Upper lobe of right lung (tissue), 1 donor: ENCODE results near the gene AMOTL2. TPM values are rescaled to one million over a fixed set of nuclear protein-coding genes. Genes with fewer than 3 reads are reported as not detected.

Experiments
- ATAC-seq: fragments of 200-7000 bp; cut with Tn5 transposase; one replicate; pipeline ENCODE4 v1.9.1; 2020; ENCODE audit warnings: mild to moderate bottlenecking, moderate library complexity
- DNase-seq: peaks from one replicate; pipeline ENCODE4 v3.0.0-alpha.2; 2020
- H3K27ac ChIP-seq: fragments of 200-600 bp; one replicate; pipeline ENCODE4 v1.8.0; 2022
- H3K27me3 ChIP-seq: fragments of 200-600 bp; one replicate; pipeline ENCODE4 v1.8.0; 2022; ENCODE audit warnings: mild to moderate bottlenecking
- H3K36me3 ChIP-seq: fragments of 200-600 bp; one replicate; pipeline ENCODE4 v1.8.0; 2022
- H3K4me1 ChIP-seq: fragments of 200-600 bp; one replicate; pipeline ENCODE4 v1.8.0; 2022
- H3K4me3 ChIP-seq: fragments of 200-600 bp; one replicate; pipeline ENCODE4 v1.8.0; 2022; ENCODE audit warnings: mild to moderate bottlenecking
- H3K9me3 ChIP-seq: fragments of 200-600 bp; one replicate; pipeline ENCODE4 v1.8.0; 2022
- intact Hi-C: fragments of 100-400 bp; cut with DNase I; formaldehyde crosslinking; loops from one replicate; pipeline ENCODE4 v1.11.0; 2022
- total RNA-seq: library from RNA; stranded (reverse); fragmentation: NEBNext Ultra II Directional; extraction: Animal tissue kit (Norgen Biotek cat#: 25700); gene quantifications from one replicate; pipeline ENCODE4 v1.2.1, GENCODE V29; 2021
- TF ChIP-seq, protein P1 (sequence below): fragments of 200-600 bp; IDR thresholded peaks from one replicate; pipeline ENCODE4 v1.8.0; 2022; ENCODE audit warnings: antibody characterized with exemption
- donor health status: DM: no; HTN: yes; CAD: no; lungs with severe emphysema.

The AMOTL2 gene
- total RNA-seq, 1 donor from 2014 or later: 119 TPM

DNA sequence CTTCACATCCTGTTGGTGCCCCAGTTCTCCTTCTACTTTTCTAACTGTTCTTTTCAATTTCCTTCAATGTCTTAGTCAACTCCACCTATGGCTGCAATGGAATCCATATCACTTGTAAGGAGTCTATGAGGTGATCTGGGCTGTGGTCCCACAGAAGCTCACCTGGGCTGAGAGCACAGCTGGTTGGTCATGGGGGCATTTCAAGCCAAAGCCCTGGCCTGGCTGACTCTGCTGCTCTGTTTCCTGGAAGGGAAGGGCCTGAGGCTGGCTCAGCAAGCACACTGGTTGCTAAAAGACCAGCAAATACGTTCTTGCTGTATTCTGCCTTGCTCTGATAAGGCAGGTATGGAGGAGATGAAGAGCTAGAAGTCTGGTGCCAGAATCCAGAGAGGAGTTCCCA lies 29.0 kb downstream of the AMOTL2 start:
- intact Hi-C loops: no loop called here
- no peaks in the 10 kb centered on the region for H3K36me3 ChIP-seq
- H3K4me1 ChIP-seq: peaks cover 9% of the 10 kb centered on the region
- TF ChIP-seq, protein P1, sequence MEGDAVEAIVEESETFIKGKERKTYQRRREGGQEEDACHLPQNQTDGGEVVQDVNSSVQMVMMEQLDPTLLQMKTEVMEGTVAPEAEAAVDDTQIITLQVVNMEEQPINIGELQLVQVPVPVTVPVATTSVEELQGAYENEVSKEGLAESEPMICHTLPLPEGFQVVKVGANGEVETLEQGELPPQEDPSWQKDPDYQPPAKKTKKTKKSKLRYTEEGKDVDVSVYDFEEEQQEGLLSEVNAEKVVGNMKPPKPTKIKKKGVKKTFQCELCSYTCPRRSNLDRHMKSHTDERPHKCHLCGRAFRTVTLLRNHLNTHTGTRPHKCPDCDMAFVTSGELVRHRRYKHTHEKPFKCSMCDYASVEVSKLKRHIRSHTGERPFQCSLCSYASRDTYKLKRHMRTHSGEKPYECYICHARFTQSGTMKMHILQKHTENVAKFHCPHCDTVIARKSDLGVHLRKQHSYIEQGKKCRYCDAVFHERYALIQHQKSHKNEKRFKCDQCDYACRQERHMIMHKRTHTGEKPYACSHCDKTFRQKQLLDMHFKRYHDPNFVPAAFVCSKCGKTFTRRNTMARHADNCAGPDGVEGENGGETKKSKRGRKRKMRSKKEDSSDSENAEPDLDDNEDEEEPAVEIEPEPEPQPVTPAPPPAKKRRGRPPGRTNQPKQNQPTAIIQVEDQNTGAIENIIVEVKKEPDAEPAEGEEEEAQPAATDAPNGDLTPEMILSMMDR: no peak
- no peaks in the 10 kb centered on the region for H3K9me3 ChIP-seq
- no peaks in the 10 kb centered on the region for H3K27me3 ChIP-seq
- no peak for ATAC-seq
- no peak for DNase-seq
- no peak overlapping the region for H3K4me3 ChIP-seq
- H3K27ac ChIP-seq: no peak overlapping the region

DNA sequence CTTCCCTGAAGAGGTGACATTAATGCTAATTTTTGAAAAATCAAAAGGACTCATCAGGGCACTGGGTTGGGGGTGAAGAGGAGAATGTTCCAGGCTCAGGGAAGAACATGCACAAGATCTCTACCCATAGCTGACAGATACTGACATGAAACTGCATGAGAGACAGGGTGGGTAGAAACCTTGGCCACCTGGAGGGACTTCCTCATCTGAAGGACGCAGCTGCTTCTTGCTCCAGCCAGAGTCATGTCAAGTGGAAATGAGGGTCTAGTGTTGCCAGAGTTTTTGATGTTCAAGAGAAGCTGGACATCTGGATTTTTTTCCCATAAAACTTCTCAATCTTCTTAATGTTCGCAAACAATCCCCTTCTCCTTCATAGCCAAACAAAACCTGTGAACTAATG lies 29.7 kb downstream of the AMOTL2 start:
- no peaks in the 10 kb centered on the region for H3K9me3 ChIP-seq

DNA sequence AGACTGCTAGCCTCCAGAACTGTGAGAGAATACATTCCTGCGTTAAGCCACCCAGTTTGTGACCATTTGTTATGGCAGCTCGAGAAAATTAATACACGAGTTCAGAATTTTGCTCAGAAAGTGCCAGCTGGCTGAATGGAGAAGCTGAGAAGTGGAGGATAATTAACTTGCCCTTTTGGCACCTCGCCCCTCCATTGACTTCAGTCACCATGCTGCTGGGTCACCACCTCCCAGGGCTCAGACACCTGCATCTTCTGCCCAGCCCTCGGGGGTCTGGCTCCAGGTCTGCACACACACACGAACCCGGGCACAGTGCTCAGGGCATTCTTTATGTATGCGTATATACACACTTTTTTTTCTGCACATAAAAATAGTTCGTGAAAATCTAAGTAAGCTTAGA lies 32.0 kb downstream of the AMOTL2 start:
- Histone ChIP-seq H3K4me3 (no peak overlapping the region), H3K9me3 (no peaks in the 10 kb centered on the region), H3K4me1 (peaks cover 3% of the 10 kb centered on the region), H3K36me3 (no peaks in the 10 kb centered on the region), H3K27me3 (no peaks in the 10 kb centered on the region), H3K27ac (no peak overlapping the region)
- DNase-seq: no peak
- no peak for ATAC-seq
- intact Hi-C loops: no loop called here
- TF ChIP-seq, protein P1: no peak

More for the DNA sequence above, 29.7 kb downstream of the AMOTL2 start:
- no peak for DNase-seq
- Histone ChIP-seq H3K4me3 (no peak overlapping the region), H3K4me1 (peaks cover 9% of the 10 kb centered on the region), H3K27me3 (no peaks in the 10 kb centered on the region), H3K36me3 (no peaks in the 10 kb centered on the region), H3K27ac (no peak overlapping the region)
- intact Hi-C loops: no loop called here
- ATAC-seq: no peak
- TF ChIP-seq, protein P1: no peak

DNA sequence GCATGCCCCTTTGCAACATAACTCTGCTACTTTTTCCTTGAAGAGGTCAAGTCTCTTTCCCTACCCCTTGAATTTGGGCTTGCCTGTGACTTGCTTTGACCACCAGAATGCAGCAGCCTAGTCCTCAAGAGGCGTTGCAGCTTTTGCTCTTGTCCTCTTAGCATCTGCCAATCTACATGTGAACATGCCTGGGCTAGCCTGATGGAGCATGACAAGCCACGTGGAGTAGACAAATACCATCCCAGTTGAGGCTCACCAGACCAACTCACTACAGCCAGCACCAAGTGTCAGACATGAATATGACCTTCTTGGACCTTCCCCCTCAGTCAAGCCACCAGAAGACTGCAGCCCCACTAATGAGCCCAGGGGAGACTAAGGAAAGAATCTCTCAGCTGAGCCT lies 32.9 kb downstream of the AMOTL2 start:
- TF ChIP-seq, protein P1: no peak
- H3K27ac ChIP-seq: no peak overlapping the region

DNA sequence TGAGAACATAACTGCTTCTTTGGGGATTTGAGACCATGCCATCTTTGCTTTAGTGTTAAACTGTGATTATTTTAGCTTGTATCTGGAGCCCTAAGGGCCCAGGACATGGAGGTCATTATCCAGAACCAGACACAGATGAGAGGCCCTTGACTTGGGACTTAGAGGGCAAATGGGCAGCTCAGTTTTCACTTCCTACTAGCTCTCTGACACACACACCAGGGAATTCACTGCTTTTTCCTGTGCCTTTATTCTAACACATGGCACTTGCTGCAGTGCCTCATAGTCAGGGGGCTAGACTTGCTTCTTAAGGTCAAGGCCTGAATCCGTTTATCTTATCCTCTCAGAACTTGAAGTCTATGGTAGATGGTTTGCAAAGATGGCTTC lies 33.3 kb downstream of the AMOTL2 start:
- intact Hi-C loops: no loop called here
- TF ChIP-seq, protein P1: no peak
- no peaks in the 10 kb centered on the region for H3K27me3 ChIP-seq
- H3K4me3 ChIP-seq: no peak overlapping the region
- H3K9me3 ChIP-seq: no peaks in the 10 kb centered on the region
- no peak for ATAC-seq
- no peaks in the 10 kb centered on the region for H3K36me3 ChIP-seq
- H3K4me1 ChIP-seq: peaks cover 9% of the 10 kb centered on the region
- H3K27ac ChIP-seq: no peak overlapping the region
- DNase-seq: no peak

More for the DNA sequence above, 32.9 kb downstream of the AMOTL2 start:
- Histone ChIP-seq H3K9me3 (no peaks in the 10 kb centered on the region), H3K4me3 (no peak overlapping the region), H3K4me1 (peaks cover 9% of the 10 kb centered on the region), H3K27me3 (no peaks in the 10 kb centered on the region), H3K36me3 (no peaks in the 10 kb centered on the region)
- ATAC-seq: no peak
- intact Hi-C loops: no loop called here
- no peak for DNase-seq

DNA sequence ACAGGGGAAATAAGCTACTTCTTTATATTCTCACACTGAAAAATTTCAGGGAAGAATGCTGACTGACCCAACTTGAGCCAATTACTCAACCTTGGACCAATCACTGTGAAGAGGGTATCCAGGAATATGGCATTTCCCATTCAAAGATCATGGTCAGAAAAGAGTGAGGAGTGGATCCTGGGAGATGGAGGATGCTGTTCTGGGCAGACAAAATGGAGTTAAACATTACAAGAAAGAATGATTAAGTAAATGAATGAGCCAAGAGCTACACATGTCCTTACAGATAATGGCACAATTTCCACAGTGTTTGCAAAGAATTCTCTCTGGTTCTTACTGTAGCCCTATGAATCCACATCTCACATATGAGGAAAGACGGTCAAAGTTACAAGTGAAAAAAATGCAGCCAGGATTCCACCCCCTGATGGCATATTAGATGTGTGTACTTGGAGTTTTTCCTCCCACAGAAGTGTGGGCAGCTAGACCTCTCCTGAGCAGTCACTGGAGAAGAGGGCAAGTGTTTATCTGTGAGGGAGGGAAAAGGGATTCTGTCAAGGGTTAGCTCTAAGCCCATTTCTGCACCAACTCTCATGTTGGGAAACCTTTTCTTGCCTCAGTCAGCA lies 33.8 kb downstream of the AMOTL2 start:
- no peak for ATAC-seq
- peaks cover 12% of the 10 kb centered on the region for H3K4me1 ChIP-seq
- no peaks in the 10 kb centered on the region for H3K27me3 ChIP-seq
- H3K4me3 ChIP-seq: no peak overlapping the region
- no peaks in the 10 kb centered on the region for H3K36me3 ChIP-seq
- DNase-seq: no peak
- intact Hi-C loops: no loop called here
- TF ChIP-seq, protein P1: no peak
- H3K27ac ChIP-seq: no peak overlapping the region
- no peaks in the 10 kb centered on the region for H3K9me3 ChIP-seq
